LHCN-M2 (cell line): ENCODE measurements around the gene MYBBP1A. TPM values are rescaled to one million over a fixed set of nuclear protein-coding genes. Genes with fewer than 3 reads are reported as not detected.
"Not testable (repeated sequence)": the region's sequence is repeated elsewhere in the genome, so short reads cannot be mapped to it uniquely, and the experiment has no call there.

Source experiments
- DNase-seq: peaks from one replicate; pipeline ENCODE4 v3.0.0-alpha.2; 2012; ENCODE audit warnings: low read depth
- total RNA-seq: library from RNA; depleted of rRNA; stranded (reverse); fragments of >200 nt; gene quantifications from 2 replicates; pipeline ENCODE4 v1.2.3, GENCODE V29; 2014

Gene MYBBP1A
- total RNA-seq, 1 experiment from 2014 or later, result 58.8 TPM

DNA sequence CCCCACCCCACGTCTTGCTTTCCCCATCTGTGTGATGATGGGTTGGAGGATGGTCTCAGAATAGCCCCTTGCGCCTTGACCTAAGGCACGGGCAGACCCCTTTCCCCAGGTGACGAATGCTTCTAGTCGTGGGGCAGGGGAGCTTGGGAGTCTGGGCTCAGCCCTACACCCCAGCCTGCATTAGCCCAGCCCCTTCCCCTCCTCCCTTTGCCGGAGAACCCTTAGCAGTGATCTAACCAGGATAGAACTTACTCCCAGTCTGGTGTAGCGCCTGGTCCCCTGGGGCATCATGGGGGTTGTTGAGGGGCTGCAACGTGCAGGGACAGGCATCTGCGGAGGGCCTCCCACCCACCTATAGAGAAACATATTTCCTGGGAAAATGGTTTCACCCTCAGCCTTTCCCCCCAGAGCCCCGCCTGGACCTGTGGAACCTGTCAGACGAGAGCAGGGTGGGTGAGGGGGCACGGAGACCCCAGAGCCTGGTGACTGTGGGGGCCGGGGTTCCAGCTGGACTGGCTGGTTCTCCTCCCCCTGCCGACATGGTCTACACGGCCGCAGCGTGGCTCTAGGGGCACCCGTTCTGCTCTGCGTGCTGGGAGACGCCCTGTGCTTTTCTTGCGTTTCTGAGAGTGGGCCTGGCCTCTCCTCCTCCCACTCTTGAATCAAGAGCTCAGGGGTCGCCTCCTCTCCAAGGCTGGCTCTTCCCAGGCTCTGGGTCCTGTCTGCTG is 33.9 kb upstream of the MYBBP1A start:
- DNase-seq, result no peak

DNA sequence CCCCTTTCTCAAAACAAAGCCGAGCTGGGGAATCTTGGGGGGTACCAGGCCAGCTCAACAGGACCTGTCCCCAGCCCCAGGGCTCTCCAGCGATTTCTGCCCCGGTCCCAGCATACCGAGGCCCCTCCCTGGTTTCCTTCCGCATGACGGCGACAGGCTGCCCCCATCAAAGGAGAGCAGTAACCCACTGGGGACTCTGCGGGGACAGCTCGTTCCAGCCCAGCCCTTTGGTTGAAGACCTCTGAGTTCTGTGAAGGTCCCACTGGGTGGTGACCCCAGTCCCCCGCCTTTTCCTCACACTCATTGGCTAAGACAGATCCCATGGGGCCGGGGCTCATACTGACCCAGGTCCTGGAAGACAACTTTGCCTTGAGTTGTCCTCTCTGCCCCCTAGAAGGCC is 33.2 kb upstream of the MYBBP1A start:
- DNase-seq, result no peak

DNA sequence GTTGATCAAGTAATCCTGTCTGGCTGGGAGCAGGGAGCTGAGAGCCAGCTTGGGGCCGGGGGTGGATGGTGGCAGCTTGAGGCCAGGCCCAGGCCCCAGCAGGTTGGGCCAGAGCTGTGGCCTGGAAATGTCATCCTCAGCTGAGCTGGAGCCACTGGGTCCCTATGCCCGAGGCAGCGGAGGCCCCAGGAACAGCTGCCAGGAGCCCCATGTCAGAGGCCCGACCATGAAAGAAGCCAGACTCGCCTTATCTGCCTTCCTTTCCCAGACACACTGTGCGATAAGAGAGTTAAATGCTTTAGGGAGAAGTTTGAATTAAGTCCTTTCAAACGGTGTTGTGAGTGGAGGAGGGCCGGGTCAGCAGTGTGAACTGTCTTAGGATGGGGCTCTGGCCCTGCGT is 32.6 kb upstream of the MYBBP1A start:
- DNase-seq, result no peak

DNA sequence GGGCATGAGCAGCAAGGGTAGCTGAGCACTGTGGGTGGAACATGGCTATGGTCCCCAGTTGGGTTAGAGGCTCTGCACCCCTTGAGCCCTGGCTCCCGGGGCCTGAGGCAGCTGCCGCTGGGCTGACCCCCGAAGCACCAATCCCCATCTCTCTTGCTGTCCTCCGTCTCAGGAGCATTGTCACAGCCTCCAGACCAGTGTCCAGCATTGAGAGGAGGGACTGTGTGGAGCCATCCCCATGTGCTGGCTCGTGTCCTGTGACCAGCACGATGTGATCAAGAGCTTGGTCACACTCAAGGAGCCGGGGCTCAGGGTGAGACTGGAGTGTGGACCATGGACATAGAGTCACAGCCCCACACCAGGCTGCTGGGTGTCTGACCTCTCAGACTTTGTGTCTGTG is 32.0 kb upstream of the MYBBP1A start:
- DNase-seq, result no peak

DNA sequence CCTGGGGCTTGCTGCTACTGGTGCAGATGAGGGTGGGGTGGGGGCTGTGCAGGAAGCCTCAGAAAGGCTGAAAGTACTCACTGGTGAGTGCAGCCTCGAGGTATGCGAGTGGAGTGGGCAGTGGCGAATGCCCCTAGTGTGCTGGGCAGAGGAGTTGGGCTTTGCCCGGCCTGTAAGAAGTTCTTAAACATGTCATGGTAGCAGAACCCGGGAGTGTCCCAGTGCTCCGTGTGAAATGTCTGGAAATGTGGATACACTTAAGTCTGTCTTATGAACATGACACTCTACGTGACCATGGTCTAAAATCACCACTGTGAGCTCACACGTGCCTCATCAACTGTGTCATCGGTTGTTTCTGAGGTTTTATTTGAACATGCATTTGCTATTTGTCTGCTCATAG is 30.9 kb upstream of the MYBBP1A start:
- peak; percentile 11 for DNase-seq

DNA sequence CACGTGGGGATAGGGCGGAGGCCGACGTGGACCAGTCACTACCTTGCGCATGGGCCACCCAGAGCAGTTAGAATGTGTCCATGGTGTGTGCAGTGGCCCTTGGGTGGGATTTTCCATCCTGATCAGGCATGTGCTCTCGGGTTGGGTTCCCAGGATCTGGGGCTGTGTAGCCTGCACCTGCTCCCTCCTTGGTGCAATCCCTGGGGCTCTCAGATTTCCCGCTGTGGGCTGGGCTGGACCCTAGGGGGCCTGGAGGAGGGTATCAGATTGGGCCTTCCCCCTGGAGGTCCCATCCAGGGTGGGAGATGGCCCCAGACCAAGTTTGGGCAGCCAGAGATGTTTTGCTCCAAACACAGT is 30.4 kb upstream of the MYBBP1A start:
- DNase-seq, result no peak

DNA sequence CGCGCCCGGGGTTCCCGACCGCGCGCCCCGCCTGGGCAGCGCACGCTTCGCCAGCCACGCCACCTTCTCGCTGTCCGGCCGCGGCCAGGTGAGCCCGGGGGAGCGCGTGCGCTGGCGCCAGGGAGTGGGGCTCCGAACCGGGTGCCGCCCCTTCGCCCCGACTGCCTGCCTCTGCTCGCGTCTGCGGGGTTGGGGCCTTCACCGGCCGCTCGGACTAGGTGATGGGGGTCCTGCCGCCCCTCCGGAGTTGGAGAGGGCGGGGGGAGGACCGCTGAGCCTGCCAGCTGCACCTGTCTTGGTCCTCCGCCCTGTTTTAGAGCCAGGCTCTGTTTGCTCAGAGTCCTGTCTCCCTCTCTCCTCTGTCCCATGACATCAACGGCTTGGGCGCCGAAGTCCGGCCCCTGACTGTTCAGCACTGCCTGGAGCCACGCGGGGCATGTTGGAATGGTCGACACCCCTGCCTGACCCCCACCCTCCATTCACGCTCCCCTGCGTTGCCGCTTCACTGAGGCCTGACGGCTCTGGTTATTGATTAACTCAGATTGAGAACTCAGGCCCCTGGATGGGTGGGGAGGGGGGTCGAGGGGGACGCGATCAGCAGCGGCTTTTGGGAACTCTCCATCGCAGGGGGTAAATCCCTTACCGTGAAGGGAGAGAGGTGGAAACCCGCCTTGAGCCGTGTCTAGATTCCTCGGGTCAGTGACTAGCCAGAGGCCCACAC is 29.9 kb upstream of the MYBBP1A start:
- DNase-seq, result no peak

DNA sequence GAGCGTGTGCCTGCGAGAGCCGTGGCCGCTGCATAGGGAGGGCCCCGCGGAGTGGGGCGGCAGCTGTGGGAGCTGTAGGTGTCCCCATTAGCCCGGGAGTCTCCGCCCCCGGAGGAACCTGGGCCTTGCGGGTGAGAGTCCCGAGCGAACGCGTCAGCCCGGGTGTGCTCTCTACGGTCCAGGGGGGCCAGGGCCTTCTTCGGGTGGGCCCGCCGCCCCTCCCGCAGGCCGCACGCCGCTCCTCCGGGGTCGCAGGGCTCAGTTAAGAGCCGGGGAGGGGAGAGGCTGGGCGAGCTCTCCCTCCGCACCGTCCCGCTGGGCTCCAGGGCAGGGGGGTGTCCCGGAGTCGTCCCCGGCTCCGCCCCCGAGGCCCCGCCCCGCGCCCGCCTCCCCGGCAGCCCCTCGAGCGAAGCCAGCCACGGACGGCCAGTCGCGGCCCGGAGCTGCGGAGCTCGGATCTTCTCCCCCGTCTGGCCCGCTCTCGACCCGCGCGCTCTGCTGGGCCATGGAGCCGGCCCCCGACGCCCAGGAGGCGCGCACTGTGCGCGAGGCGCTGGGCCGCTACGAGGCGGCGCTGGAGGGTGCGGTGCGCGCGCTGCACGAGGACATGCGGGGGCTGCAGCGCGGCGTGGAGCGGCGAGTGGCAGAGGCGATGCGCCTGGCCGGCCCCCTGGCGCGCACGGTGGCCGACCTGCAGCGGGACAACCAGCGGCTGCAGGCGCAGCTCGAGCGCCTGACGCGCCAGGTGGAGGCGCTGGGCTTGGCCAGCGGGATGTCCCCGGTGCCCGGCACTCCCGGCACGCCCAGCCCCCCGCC is 29.1 kb upstream of the MYBBP1A start, which contains the start of gene SMTNL2:
Gene SMTNL2, plus strand, starts transcription at position 429 of the 816 bp plus-strand sequence. Its CDS starts 77 bp downstream, at position 506.
- DNase-seq, result no peak

DNA sequence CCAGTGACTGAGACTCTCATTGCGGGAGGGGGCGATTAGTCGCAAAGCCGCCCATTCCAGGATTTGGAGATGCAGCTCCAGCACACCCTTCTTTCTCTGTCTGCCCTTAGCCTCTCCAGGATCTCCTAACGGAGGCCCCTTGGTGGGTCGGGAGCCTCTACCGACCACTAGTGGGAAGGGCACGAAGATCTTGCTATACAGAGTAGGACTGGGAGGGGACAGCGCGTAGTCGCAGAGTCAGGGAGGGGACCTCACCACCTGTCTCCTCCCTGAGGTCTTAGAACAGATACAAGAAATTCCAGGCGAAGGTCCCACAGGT is 28.6 kb upstream of the MYBBP1A start:
- DNase-seq, result no peak

DNA sequence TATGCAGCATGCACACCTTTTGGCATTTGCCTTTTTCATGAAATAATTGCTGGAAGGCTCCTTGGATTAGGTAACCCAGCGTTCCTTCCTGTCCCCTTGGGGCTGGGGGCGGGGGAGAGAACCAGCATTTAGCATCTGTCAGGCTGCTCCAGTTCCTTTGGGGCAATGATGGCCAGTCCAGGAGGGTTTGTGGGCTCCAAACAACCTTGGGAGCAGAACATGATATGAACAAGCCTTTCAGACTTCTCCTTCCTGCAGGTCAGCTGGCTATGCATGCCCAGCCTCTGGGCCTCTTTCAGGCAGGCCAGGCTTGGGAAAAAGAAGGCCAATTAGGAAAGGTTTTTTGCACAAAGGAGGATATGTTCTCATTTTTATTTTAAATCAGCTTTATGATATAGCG is 28.0 kb upstream of the MYBBP1A start:
- DNase-seq, result no peak

DNA sequence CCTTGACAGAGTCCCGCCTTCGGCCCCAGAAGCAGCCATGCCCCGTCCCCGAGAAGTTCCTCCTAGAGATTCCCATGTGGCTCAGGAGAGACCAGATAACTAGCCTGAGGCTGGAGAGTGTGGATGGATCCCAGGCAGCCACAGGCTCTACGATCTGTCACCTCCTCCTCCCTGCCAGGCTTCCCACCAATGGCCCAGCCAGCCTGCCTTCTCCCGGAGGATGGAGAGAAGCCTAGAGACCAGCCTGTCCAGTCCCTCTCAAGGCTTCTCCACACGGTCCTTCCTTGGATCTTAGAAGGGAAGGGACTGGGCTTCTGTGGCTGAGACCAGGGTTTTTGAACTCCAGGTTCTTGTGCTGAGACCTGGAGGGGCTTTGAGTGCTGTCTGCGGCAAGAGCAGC is 27.5 kb upstream of the MYBBP1A start:
- DNase-seq, result no peak

DNA sequence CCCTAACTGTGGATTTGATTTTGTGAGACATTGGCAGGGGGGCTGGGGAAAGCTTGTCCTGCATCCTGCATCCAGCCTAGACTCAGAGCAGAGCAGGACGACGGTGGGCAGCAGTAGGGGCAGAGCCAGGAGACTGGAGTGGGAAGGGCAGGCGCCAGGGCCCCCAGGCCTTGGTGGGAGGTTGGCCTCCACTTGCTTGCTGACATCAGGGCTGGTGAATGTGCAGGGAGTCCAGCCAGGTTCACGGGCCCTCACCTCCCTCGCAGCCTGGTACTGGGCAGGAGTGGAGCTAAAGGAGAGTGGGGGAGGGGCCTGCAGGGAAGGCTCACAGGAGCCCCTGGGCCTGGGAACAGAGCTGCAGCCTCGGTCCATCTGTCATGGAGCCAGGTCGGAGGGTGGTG is 26.9 kb upstream of the MYBBP1A start:
- no peak for DNase-seq

DNA sequence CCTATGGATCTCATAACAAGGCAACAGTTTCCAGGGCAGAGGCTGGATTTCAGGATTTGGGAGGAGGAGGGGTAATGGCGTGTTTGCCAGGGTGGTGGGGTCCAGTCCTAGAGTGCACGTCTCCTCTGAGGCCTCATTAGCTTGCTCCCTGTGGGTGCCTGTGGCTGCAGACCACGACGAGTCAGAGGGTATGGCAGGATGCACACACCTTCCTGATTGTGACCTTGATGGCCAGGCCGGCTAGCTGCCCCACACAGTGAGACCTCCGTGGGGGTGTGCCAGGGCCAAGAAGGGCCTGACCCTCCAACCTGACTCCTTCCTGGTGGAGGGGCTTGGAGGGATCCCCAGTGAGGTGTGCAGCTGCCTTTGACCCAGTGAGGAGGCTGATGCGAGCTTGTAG is 25.1 kb upstream of the MYBBP1A start:
- DNase-seq, result no peak

DNA sequence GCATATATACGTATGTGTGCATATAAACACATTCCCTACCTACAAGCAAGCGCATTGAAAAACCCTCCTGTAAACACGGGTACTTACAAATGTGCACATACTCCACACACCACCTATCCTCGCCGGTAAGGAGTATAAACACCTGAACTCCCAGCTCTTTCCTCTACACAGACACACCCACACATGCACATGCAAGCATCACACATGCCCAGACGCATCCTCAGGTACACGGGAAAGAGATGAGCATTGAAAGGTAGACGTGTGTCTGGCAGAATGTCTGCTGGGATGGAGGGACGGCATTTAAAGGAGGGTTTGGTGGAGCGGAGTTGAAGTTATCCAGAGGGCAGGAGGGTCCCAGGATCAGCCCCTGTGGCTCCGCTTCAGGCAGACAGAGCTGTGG is 24.5 kb upstream of the MYBBP1A start:
- no peak for DNase-seq

DNA sequence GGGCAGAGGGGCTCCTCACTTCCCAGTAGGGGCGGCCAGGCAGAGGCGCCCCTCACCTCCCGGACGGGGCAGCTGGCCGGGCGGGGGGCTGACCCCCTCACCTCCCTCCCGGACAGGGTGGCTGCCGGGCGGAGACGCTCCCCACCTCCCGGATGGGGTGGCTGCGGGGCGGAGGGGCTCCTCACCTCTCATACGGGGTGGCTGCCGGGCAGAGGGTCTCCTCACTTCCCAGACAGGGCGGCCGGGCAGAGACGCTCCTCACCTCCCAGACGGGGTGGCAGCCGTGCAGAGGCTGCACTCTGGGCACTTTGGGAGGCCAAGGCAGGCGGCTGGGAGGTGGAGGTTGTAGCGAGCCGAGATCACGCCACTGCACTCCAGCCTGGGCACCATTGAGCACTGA is 23.2 kb upstream of the MYBBP1A start:
- DNase-seq, result not testable (repeated sequence)

DNA sequence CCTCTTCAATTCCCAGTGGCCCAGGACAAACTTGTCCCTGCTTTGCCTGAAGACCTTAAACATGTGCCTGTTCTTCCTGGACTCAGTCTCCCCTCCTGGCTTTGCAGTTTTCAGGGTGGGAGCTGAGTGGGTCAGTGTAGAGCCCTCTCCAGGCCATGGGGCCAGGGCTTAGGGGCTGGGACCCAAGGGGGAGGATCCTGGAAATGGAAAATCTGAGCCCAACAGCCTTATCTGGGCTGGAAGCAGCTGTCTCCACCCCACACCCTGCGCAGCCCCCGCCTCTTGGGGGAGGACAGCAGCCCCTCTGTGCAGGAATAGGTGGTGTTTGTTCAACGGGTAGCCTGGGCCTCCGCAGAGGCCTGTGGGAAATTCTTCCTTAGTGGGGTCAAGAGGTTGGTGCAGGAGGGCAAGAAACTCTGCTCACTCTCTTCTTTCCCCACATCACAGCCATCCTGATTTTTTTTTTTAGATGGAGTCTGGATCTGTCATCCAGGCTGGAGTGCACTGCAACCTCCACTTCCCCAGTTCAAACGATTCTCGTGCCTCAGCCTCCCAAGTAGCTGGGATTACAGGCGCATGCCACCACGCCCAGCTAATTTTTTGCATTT is 22.3 kb upstream of the MYBBP1A start:
- no peak for DNase-seq

DNA sequence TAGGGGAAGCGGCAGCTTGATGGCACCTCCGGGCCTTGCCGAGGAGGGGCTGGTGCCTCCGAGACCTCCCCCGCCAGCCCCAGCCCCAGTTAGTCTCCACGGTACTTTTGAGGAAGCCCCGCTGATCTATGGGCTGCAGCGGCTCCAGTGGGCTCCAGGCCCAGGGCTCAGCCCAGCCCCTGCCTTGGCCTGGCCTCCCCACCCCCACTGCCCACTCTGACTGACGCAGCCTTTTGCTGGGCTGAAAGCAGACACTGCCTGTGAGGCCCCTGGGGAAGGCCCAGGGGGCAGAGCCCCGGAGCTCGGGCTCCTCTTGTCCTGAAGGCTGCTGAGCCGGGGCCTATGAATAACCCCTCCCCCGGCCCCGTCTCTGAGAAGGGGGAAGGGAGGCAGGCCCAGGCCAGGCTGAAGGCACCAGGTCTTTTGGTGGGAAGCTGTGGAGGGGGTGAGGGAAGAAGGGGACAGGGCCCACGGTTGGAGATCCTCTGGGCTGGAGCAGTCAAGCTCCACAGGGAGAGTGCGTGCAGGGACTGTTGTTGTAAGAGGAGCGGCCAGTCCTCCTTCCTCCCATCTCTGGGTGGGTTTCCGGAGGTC is 21.6 kb upstream of the MYBBP1A start:
- DNase-seq, result no peak

DNA sequence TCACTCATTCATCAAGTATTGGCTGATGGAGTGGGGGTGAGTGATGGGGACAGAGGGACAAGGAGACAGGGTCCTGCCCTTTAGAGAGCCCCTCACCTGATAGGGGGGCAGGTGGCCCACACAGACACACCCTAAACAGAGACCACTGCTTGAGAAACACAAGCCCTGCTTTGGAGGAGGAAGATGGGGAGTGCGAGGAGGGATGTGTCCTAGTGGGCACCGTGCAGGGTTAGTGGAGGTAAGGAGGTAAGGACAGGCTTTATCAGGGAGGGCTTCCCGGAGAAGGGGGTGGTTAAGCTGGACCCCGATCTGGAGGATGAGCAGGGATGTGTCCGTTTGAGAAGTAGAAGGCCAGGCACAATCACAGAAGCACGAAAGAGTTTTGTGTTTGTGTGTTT is 21.0 kb upstream of the MYBBP1A start:
- DNase-seq, result no peak

DNA sequence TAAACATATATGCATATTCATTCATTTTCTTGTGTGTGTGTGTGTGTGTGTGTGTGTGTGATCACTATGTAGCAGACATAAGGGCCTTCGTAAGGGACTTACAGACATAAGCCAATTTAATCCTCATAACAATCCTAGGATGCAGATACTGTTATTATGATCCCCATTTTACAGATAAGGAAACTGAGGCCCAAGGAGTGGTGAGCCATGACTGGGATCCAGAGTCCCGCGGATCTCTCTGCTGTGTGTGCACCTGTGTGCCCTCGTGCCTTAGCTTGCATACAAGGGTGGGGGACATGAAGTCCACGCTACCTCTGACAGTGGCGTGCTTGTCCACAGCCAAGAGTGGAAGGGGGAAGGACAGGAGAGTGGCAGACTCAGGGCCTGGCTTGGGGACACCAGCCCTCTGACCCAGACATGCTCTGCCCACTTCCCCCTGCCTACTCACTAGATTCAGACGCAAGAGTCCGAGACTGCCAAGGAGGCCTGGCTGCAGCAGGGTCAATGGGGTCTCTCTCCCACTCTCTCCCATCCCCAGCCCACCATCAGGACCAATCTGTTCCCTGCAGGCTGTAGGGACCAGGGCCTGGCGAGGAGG is 19.4 kb upstream of the MYBBP1A start:
- no peak for DNase-seq

DNA sequence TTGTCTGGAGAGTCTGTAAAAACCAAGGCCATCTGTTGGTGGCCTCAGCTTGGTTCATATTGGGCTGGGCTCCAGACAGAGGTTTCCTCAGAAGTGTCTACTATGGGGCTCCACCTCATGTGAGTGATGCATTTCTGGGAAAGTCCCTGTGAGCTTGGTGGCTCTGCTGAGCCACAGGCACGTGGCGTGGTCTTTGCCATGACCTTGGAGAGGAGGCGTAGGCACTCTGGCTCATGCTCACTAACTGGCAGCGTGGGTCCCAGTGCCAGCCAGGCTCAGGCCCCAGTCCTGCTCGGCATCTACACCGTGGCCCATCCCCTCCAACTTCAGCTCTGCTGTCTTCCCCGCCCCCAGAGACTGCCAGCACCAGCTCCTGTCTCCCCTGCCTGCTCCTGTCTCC is 18.5 kb upstream of the MYBBP1A start:
- no peak for DNase-seq

DNA sequence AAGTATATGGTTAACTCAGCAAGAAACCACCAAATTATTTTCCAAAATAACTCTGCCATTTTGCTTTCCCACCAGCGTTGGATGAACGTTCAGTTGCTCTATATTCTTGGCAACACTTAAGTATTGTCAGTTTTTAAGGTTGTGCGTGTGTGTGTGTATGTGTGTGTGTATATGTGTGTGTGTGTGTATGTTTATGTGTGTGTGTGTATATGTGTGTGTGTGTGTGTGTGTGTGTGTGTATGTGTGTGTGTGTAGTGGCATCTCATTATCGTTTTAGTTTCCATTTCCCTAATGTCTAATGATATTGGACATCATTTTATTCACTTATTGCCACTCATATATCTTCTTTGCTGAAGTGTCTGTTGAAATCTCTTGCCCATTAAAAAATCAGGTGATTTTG is 17.9 kb upstream of the MYBBP1A start:
- no peak for DNase-seq
